SK-N-SH treated with all-trans-retinoic acid at 6 μM for 48 hours (cell line): ENCODE results near the gene SYNPO.

Source experiments
- ATAC-seq: fragments of 200-7000 bp; cut with Tn5 transposase; 3 replicates; pipeline ENCODE4 v1.9.1; 2020; ENCODE audit warnings: mild to moderate bottlenecking, moderate library complexity
- ARNTL ChIP-seq: fragments of 450-650 bp; formaldehyde crosslinking; IDR thresholded peaks from 2 replicates; pipeline ENCODE4 v1.5.0; 2020; ENCODE audit warnings: low read depth, mild to moderate bottlenecking, moderate library complexity, borderline replicate concordance
- BACH2 ChIP-seq: fragments of 250-450 bp; sonication (Bioruptor Pico); IDR thresholded peaks from 2 replicates; pipeline ENCODE4 v1.9.0; 2021; ENCODE audit warnings: mild to moderate bottlenecking, borderline replicate concordance
- CREB5 ChIP-seq: fragments of 250-450 bp; sonication (Bioruptor Pico); IDR thresholded peaks from 2 replicates; pipeline ENCODE4 v1.5.1; 2020; ENCODE audit warnings: low read depth, mild to moderate bottlenecking, moderate library complexity
- CSDC2 ChIP-seq: fragments of 250-450 bp; sonication (Bioruptor Pico); IDR thresholded peaks from 2 replicates; pipeline ENCODE4 v1.5.0; 2020; ENCODE audit warnings: mild to moderate bottlenecking, moderate library complexity
- CSRNP3 ChIP-seq: fragments of 250-450 bp; sonication (Bioruptor Pico); IDR thresholded peaks from 2 replicates; pipeline ENCODE4 v1.5.1; 2021; ENCODE audit warnings: mild to moderate bottlenecking, moderate library complexity
- ESRRG ChIP-seq: fragments of 250-450 bp; sonication (Bioruptor Pico); IDR thresholded peaks from 2 replicates; pipeline ENCODE4 v1.6.1; 2021; ENCODE audit warnings: mild to moderate bottlenecking
- GLIS3 ChIP-seq: fragments of 250-450 bp; sonication (Bioruptor Pico); IDR thresholded peaks from 2 replicates; pipeline ENCODE4 v1.5.0; 2020; ENCODE audit warnings: mild to moderate bottlenecking, moderate library complexity
- ISL1 ChIP-seq: fragments of 250-450 bp; sonication (Bioruptor Pico); IDR thresholded peaks from 2 replicates; pipeline ENCODE4 v2.1.2; 2022; ENCODE audit warnings: mild to moderate bottlenecking, moderate library complexity
- POU6F1 ChIP-seq: fragments of 250-450 bp; sonication (Bioruptor Pico); IDR thresholded peaks from 2 replicates; pipeline ENCODE4 v1.8.0; 2021; ENCODE audit warnings: low read depth, mild to moderate bottlenecking, moderate library complexity, borderline replicate concordance
- RARB ChIP-seq: fragments of 250-450 bp; sonication (Bioruptor Pico); IDR thresholded peaks from 2 replicates; pipeline ENCODE4 v1.8.0; 2021; ENCODE audit warnings: mild to moderate bottlenecking, moderate library complexity
- SNAI2 ChIP-seq: fragments of 250-450 bp; sonication (Bioruptor Pico); IDR thresholded peaks from 2 replicates; pipeline ENCODE4 v1.5.0; 2020; ENCODE audit warnings: mild to moderate bottlenecking, moderate library complexity
- TOX ChIP-seq: fragments of 250-450 bp; sonication (Bioruptor Pico); IDR thresholded peaks from 2 replicates; pipeline ENCODE4 v1.8.0; 2021; ENCODE audit warnings: mild to moderate bottlenecking, moderate library complexity, borderline replicate concordance
- TSHZ2 ChIP-seq: fragments of 250-450 bp; sonication (Bioruptor Pico); IDR thresholded peaks from 2 replicates; pipeline ENCODE4 v1.5.0; 2020; ENCODE audit warnings: mild to moderate bottlenecking, moderate library complexity
- ZC3H10 ChIP-seq: fragments of 250-450 bp; sonication (Bioruptor Pico); IDR thresholded peaks from 2 replicates; pipeline ENCODE4 v1.5.1; 2021; ENCODE audit warnings: mild to moderate bottlenecking, moderate library complexity
- ZFP3 ChIP-seq: fragments of 250-450 bp; sonication (Bioruptor Pico); IDR thresholded peaks from 2 replicates; pipeline ENCODE4 v1.5.0; 2020; ENCODE audit warnings: mild to moderate bottlenecking, moderate library complexity
- ZFP30 ChIP-seq: fragments of 450-650 bp; formaldehyde crosslinking; IDR thresholded peaks from 2 replicates; pipeline ENCODE4 v1.5.0; 2022; ENCODE audit warnings: mild to moderate bottlenecking, moderate library complexity
- ZNF565 ChIP-seq: fragments of 450-650 bp; formaldehyde crosslinking; conservative IDR thresholded peaks from 2 replicates; pipeline ENCODE4 v1.5.0; 2020; ENCODE audit warnings: low read depth, mild to moderate bottlenecking, moderate library complexity
- ZNF70 ChIP-seq: fragments of 450-650 bp; formaldehyde crosslinking; IDR thresholded peaks from 2 replicates; pipeline ENCODE4 v1.5.0; 2020; ENCODE audit warnings: mild to moderate bottlenecking, moderate library complexity
- ZNF8 ChIP-seq: fragments of 450-650 bp; formaldehyde crosslinking; IDR thresholded peaks from 2 replicates; pipeline ENCODE4 v1.5.0; 2020; ENCODE audit warnings: mild to moderate bottlenecking, moderate library complexity

The SYNPO gene

GRCh38 chr5:150598006-150598405 lies 42.5 kb upstream of the SYNPO start:
- TF ChIP-seq BACH2 (CRISPR knock-in tag) (no peak), TSHZ2 (CRISPR knock-in tag) (no peak), ISL1 (CRISPR knock-in tag) (no peak), ZNF70 (CRISPR knock-in tag) (no peak), SNAI2 (CRISPR knock-in tag) (no peak), CSDC2 (CRISPR knock-in tag) (no peak), ZFP30 (CRISPR knock-in tag) (no peak), TOX (CRISPR knock-in tag) (no peak), GLIS3 (CRISPR knock-in tag) (no peak), ZFP3 (no peak), ESRRG (no peak), ARNTL (CRISPR knock-in tag) (no peak), CREB5 (CRISPR knock-in tag) (no peak), CSRNP3 (CRISPR knock-in tag) (no peak), ZNF565 (CRISPR knock-in tag) (no peak)
- no peak for ATAC-seq

- TF ChIP-seq ZFP30 (CRISPR knock-in tag), result no peak
- no peak for TF ChIP-seq CSDC2 (CRISPR knock-in tag)
- TF ChIP-seq TSHZ2 (CRISPR knock-in tag), result no peak
- no peak for TF ChIP-seq POU6F1
- TF ChIP-seq ZFP3, result no peak
- TF ChIP-seq ARNTL (CRISPR knock-in tag), result no peak
Measured at GRCh38 chr5:150598821-150599273, 41.6 kb upstream of the SYNPO start.

GRCh38 chr5:150599281-150599680 lies 41.2 kb upstream of the SYNPO start:
- TF ChIP-seq ZC3H10 (CRISPR knock-in tag) (no peak), ZFP30 (CRISPR knock-in tag) (no peak), POU6F1 (no peak), ARNTL (CRISPR knock-in tag) (no peak), CSRNP3 (CRISPR knock-in tag) (no peak), ZNF70 (CRISPR knock-in tag) (no peak), ZNF8 (CRISPR knock-in tag) (no peak), ISL1 (CRISPR knock-in tag) (no peak), RARB (CRISPR knock-in tag) (no peak), CSDC2 (CRISPR knock-in tag) (no peak), TOX (CRISPR knock-in tag) (no peak)
- no peak for ATAC-seq

More at GRCh38 chr5:150598821-150599273, 41.6 kb upstream of the SYNPO start:
- ATAC-seq, result no peak
